ENCODE data around the gene ODF2.
"Not testable (repeated sequence)": the region's sequence is repeated elsewhere in the genome, so short reads cannot be mapped to it uniquely, and the experiment has no call there.

The ODF2 gene

DNA sequence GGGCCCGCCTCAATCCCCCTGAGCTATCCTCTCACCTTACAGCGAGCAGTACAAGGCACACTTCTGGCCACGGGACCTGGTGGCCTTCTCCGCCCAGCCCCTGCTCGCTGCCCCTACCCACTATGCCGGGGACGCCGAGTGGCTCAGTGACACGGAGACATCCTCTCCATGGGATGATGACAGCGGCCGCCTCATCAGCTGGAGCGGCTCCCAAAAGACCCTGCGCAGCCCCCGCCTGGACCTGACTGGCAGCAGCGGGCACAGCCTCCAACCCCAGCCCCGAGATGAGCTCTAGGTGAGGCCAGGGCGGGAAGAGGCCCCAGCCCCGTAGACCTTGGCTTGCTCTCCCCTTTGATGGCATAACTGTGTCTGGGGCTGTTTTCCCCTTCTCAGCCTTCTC is 20.2 kb upstream of the ODF2 start:
- H3K4me3 ChIP-seq (ENCODE audit: low read length): no peak overlapping the region
- peaks cover 3% of the 10 kb centered on the region; the same call in 1 of the 2 replicates for H3K4me1 ChIP-seq (ENCODE audit: low read length)
- no peak overlapping the region for H3K4me2 ChIP-seq (ENCODE audit: low read length)
- no peak overlapping the region for H2AFZ ChIP-seq (ENCODE audit: low read depth, low read length)
- no peaks in the 10 kb centered on the region for H4K20me1 ChIP-seq (ENCODE audit: insufficient read depth, low read length)
- H3K9me3 ChIP-seq (ENCODE audit: insufficient read depth, low read length): no peaks in the 10 kb centered on the region
- no peaks in the 10 kb centered on the region for H3K27me3 ChIP-seq (ENCODE audit: low read depth, low read length)
- H3K9ac ChIP-seq (ENCODE audit: low read length): no peak overlapping the region
- no peaks in the 10 kb centered on the region for H3K79me2 ChIP-seq (ENCODE audit: low read length)
- H3K27ac ChIP-seq (ENCODE audit: low read length): no peak overlapping the region
- H3K36me3 ChIP-seq (replicated peaks; ENCODE audit: low read depth, low read length): no peaks in the 10 kb centered on the region
- TF ChIP-seq, protein P1, sequence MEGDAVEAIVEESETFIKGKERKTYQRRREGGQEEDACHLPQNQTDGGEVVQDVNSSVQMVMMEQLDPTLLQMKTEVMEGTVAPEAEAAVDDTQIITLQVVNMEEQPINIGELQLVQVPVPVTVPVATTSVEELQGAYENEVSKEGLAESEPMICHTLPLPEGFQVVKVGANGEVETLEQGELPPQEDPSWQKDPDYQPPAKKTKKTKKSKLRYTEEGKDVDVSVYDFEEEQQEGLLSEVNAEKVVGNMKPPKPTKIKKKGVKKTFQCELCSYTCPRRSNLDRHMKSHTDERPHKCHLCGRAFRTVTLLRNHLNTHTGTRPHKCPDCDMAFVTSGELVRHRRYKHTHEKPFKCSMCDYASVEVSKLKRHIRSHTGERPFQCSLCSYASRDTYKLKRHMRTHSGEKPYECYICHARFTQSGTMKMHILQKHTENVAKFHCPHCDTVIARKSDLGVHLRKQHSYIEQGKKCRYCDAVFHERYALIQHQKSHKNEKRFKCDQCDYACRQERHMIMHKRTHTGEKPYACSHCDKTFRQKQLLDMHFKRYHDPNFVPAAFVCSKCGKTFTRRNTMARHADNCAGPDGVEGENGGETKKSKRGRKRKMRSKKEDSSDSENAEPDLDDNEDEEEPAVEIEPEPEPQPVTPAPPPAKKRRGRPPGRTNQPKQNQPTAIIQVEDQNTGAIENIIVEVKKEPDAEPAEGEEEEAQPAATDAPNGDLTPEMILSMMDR (IDR thresholded peaks at IDR 0.05; ENCODE audit: low read depth, low read length): no peak
- TF ChIP-seq EZH2phosphoT487 (IDR thresholded peaks at IDR 0.05; ENCODE audit: low read depth): no peak

DNA sequence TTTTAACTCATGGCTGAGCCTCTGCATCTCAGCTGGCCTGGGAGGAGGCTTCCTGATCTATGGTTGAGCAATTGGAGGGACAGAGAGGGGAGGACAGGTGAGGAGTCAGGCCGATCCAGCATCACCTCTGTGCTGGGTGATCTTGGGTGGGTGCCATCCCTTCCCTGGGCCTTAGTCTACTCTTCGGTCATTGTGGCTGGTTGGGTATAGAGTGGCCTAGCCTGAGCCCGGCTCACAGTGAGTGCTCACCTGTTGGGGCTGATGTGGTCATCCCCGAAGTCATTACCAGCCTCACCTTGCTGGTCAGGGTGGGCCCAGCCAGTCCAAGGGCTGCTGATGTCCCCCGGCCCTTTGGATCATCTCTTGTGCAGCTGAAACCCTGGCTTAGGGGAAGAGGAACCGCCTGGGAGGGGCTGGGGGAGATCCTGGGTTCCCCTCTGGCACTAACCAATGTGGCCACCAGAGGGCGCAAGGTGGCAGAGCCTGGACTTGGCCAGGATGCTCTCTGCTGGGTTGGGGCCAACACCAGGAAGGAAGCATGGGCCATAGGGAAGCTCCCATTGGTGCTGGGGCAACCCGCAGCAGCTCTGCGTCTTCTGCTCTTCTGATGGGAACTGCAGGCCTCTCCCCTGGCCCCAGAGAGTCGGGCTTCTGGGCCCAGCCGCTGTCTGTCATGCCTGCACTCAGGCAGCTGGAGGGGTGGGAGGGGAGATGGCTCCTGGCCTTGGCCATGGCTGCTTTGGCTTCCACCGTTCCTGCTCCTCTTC is 17.3 kb upstream of the ODF2 start:
- peak overlapping the region; percentile 52 for H3K4me2 ChIP-seq (ENCODE audit: low read length)
- peaks cover 3% of the 10 kb centered on the region; the same call in 1 of the 2 replicates for H3K4me1 ChIP-seq (ENCODE audit: low read length)
- H3K36me3 ChIP-seq (replicated peaks; ENCODE audit: low read depth, low read length): no peaks in the 10 kb centered on the region
- H4K20me1 ChIP-seq (ENCODE audit: insufficient read depth, low read length): no peaks in the 10 kb centered on the region
- no peak for TF ChIP-seq EZH2phosphoT487 (IDR thresholded peaks at IDR 0.05; ENCODE audit: low read depth)
- TF ChIP-seq, protein P1 (IDR thresholded peaks at IDR 0.05; ENCODE audit: low read depth, low read length): peak; percentile 81
- H3K4me3 ChIP-seq (ENCODE audit: low read length): no peak overlapping the region
- no peaks in the 10 kb centered on the region for H3K9me3 ChIP-seq (ENCODE audit: insufficient read depth, low read length)
- no peaks in the 10 kb centered on the region for H3K79me2 ChIP-seq (ENCODE audit: low read length)
- H3K27me3 ChIP-seq (ENCODE audit: low read depth, low read length): no peaks in the 10 kb centered on the region
- no peak overlapping the region for H3K9ac ChIP-seq (ENCODE audit: low read length)
- H2AFZ ChIP-seq (ENCODE audit: low read depth, low read length): no peak overlapping the region; the same call in 1 of the 2 replicates
- H3K27ac ChIP-seq (ENCODE audit: low read length): no peak overlapping the region

DNA sequence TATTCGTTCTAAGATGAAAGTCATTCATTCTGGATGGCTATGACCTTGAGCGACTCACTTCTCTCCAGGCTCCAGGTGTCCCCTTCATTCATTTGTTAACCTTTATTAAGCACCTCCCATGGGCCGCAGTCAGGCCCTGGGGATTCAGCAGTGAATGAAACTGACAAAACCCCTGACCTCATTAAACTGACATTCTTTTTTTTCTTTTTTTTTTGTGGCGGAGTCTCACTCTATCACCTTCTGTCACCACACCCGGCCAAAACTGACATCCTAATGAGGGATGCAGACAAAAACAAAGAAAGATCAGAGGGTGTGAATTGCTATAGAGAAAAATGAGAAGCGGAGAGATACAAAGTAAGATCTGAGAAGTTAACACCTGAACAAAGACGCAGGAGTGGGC is 16.5 kb upstream of the ODF2 start:
- Histone ChIP-seq H3K79me2 (ENCODE audit: low read length) (no peaks in the 10 kb centered on the region), H3K9ac (ENCODE audit: low read length) (no peak overlapping the region), H3K4me2 (ENCODE audit: low read length) (no peak overlapping the region), H3K4me3 (ENCODE audit: low read length) (no peak overlapping the region), H4K20me1 (ENCODE audit: insufficient read depth, low read length) (no peaks in the 10 kb centered on the region), H3K4me1 (ENCODE audit: low read length) (peaks cover 3% of the 10 kb centered on the region; the same call in 1 of the 2 replicates), H3K27me3 (ENCODE audit: low read depth, low read length) (no peaks in the 10 kb centered on the region), H3K9me3 (ENCODE audit: insufficient read depth, low read length) (no peaks in the 10 kb centered on the region), H3K27ac (ENCODE audit: low read length) (no peak overlapping the region), H3K36me3 (replicated peaks; ENCODE audit: low read depth, low read length) (no peaks in the 10 kb centered on the region), H2AFZ (ENCODE audit: low read depth, low read length) (no peak overlapping the region)
- TF ChIP-seq, protein P1 (IDR thresholded peaks at IDR 0.05; ENCODE audit: low read depth, low read length): no peak
- TF ChIP-seq EZH2phosphoT487 (IDR thresholded peaks at IDR 0.05; ENCODE audit: low read depth): no peak

DNA sequence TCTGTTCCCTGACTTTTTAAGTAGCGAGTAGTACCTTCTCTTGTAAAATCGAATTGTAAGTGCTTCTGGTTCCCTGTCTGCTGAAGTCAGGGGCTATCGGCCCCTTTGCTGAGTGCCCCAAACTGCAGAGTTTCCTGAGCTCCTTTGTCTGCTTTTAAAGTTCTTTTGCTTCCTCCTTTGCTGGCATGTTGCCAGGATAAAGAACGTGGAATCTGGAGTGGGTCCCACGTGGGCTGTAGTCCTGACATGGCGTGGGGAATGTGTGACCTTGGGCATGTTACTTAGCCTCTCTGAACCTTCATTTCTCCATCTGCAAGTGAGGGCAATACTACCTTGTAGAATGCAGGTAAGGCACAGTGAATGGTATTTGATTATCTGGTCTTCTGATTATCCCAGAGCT is 13.7 kb upstream of the ODF2 start:
- TF ChIP-seq, protein P1 (IDR thresholded peaks at IDR 0.05; ENCODE audit: low read depth, low read length): no peak
- TF ChIP-seq EZH2phosphoT487 (IDR thresholded peaks at IDR 0.05; ENCODE audit: low read depth): no peak

DNA sequence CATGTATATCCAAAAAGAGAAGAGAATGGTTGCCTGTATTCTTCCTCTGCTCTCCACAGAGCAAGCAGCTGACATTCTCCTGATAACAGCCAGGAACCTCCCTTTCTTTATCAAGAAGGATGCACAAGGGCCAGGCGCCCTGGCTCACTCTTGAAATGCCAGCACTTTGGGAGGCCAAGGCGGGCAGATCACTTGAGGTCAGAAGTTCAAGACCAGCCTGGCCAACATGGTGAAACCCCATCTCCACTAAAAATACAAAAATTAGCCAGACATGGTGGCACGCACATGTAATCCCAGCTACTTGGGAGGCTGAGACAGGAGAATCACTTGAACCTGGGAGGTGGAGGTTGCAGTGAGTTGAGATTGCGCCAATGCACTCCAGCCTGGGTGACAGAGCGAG is 9.3 kb upstream of the ODF2 start:
- not testable (repeated sequence) for H3K27me3 ChIP-seq (ENCODE audit: low read depth, low read length); H3K4me3 ChIP-seq (ENCODE audit: low read length); H3K79me2 ChIP-seq (ENCODE audit: low read length); H3K4me2 ChIP-seq (ENCODE audit: low read length); H2AFZ ChIP-seq (ENCODE audit: low read depth, low read length); H3K4me1 ChIP-seq (ENCODE audit: low read length); H3K27ac ChIP-seq (ENCODE audit: low read length); H3K9ac ChIP-seq (ENCODE audit: low read length); H3K9me3 ChIP-seq (ENCODE audit: insufficient read depth, low read length); H3K36me3 ChIP-seq (replicated peaks; ENCODE audit: low read depth, low read length); H4K20me1 ChIP-seq (ENCODE audit: insufficient read depth, low read length)

More for the DNA sequence above, 13.7 kb upstream of the ODF2 start:
- H2AFZ ChIP-seq (ENCODE audit: low read depth, low read length): no peak overlapping the region
- no peaks in the 10 kb centered on the region for H3K79me2 ChIP-seq (ENCODE audit: low read length)
- no peaks in the 10 kb centered on the region for H3K27me3 ChIP-seq (ENCODE audit: low read depth, low read length)
- no peak overlapping the region for H3K27ac ChIP-seq (ENCODE audit: low read length)
- H3K9ac ChIP-seq (ENCODE audit: low read length): no peak overlapping the region
- H3K36me3 ChIP-seq (replicated peaks; ENCODE audit: low read depth, low read length): no peaks in the 10 kb centered on the region
- H3K4me3 ChIP-seq (ENCODE audit: low read length): no peak overlapping the region
- H3K4me2 ChIP-seq (ENCODE audit: low read length): no peak overlapping the region
- H3K4me1 ChIP-seq (ENCODE audit: low read length): peaks cover 3% of the 10 kb centered on the region; the same call in 1 of the 2 replicates
- no peaks in the 10 kb centered on the region for H3K9me3 ChIP-seq (ENCODE audit: insufficient read depth, low read length)
- no peaks in the 10 kb centered on the region for H4K20me1 ChIP-seq (ENCODE audit: insufficient read depth, low read length)

Measured in OCI-LY3 (cell line).